ENCODE measurements around the gene CLASP1. TPM values are rescaled to one million over a fixed set of nuclear protein-coding genes. Genes with fewer than 3 reads are reported as not detected.
"Not testable (repeated sequence)": the region's sequence is repeated elsewhere in the genome, so short reads cannot be mapped to it uniquely, and the experiment has no call there.

Gene CLASP1
- total RNA-seq, 1 donor = 46.0 TPM

GRCh38 chr2:121478996-121479745, 170.1 kb downstream of the CLASP1 start:
- Histone ChIP-seq H3K79me2 (ENCODE audit: insufficient read depth, low read length) (peaks cover 32% of the 10 kb centered on the region), H3K9me3 (ENCODE audit: low read depth, low read length) (no peaks in the 10 kb centered on the region), H3K27ac (ENCODE audit: low read depth, low read length) (peak overlapping the region; percentile 54), H4K20me1 (ENCODE audit: insufficient read depth, low read length) (no peaks in the 10 kb centered on the region), H3K4me1 (ENCODE audit: insufficient read depth, low read length) (peaks cover 47% of the 10 kb centered on the region), H3K36me3 (ENCODE audit: insufficient read depth, low read length) (no peaks in the 10 kb centered on the region), H3K4me3 (ENCODE audit: insufficient read depth, low read length) (no peak overlapping the region), H3K27me3 (ENCODE audit: insufficient read depth, low read length) (no peaks in the 10 kb centered on the region), H3K4me2 (ENCODE audit: insufficient read depth, low read length) (peak overlapping the region; percentile 51), H2AFZ (ENCODE audit: low read length) (no peak overlapping the region)
- DNase-seq (ENCODE audit: insufficient read length, low spot score, missing footprints) = peak; percentile 39
- TF ChIP-seq CTCF (IDR thresholded peaks at IDR 0.05; ENCODE audit: extremely low read depth, low read depth, low read length) = no peak

- H3K4me2 ChIP-seq (ENCODE audit: insufficient read depth, low read length); H3K36me3 ChIP-seq (ENCODE audit: insufficient read depth, low read length); H3K27ac ChIP-seq (ENCODE audit: low read depth, low read length); H3K27me3 ChIP-seq (ENCODE audit: insufficient read depth, low read length); H3K9me3 ChIP-seq (ENCODE audit: low read depth, low read length); DNase-seq (ENCODE audit: insufficient read length, low spot score, missing footprints); H2AFZ ChIP-seq (ENCODE audit: low read length); H4K20me1 ChIP-seq (ENCODE audit: insufficient read depth, low read length); H3K4me3 ChIP-seq (ENCODE audit: insufficient read depth, low read length): not testable (repeated sequence)
- Histone ChIP-seq H3K4me1 (ENCODE audit: insufficient read depth, low read length) (peaks cover 48% of the 10 kb centered on the region), H3K79me2 (ENCODE audit: insufficient read depth, low read length) (peaks cover 34% of the 10 kb centered on the region)
These were observed 170.8 kb downstream of the CLASP1 start for GRCh38 chr2:121478358-121478995.

GRCh38 chr2:121476684-121477083, 172.6 kb downstream of the CLASP1 start:
- H4K20me1 ChIP-seq (ENCODE audit: insufficient read depth, low read length) = no peaks in the 10 kb centered on the region
- H3K27me3 ChIP-seq (ENCODE audit: insufficient read depth, low read length) = no peaks in the 10 kb centered on the region
- no peak overlapping the region for H3K4me2 ChIP-seq (ENCODE audit: insufficient read depth, low read length)
- H3K4me1 ChIP-seq (ENCODE audit: insufficient read depth, low read length) = peaks cover 52% of the 10 kb centered on the region
- no peak overlapping the region for H3K27ac ChIP-seq (ENCODE audit: low read depth, low read length)
- H3K9me3 ChIP-seq (ENCODE audit: low read depth, low read length) = no peaks in the 10 kb centered on the region
- DNase-seq (ENCODE audit: insufficient read length, low spot score, missing footprints) = no peak
- no peak overlapping the region for H2AFZ ChIP-seq (ENCODE audit: low read length)
- peaks cover 28% of the 10 kb centered on the region for H3K79me2 ChIP-seq (ENCODE audit: insufficient read depth, low read length)
- H3K36me3 ChIP-seq (ENCODE audit: insufficient read depth, low read length) = no peaks in the 10 kb centered on the region
- H3K4me3 ChIP-seq (ENCODE audit: insufficient read depth, low read length) = no peak overlapping the region
- TF ChIP-seq CTCF (IDR thresholded peaks at IDR 0.05; ENCODE audit: extremely low read depth, low read depth, low read length) = no peak

- Histone ChIP-seq H3K36me3 (ENCODE audit: insufficient read depth, low read length) (no peaks in the 10 kb centered on the region), H3K27ac (ENCODE audit: low read depth, low read length) (peak overlapping the region; percentile 19), H3K4me3 (ENCODE audit: insufficient read depth, low read length) (no peak overlapping the region), H3K4me1 (ENCODE audit: insufficient read depth, low read length) (peaks cover 50% of the 10 kb centered on the region), H4K20me1 (ENCODE audit: insufficient read depth, low read length) (no peaks in the 10 kb centered on the region), H3K27me3 (ENCODE audit: insufficient read depth, low read length) (no peaks in the 10 kb centered on the region), H3K9me3 (ENCODE audit: low read depth, low read length) (no peaks in the 10 kb centered on the region), H3K4me2 (ENCODE audit: insufficient read depth, low read length) (no peak overlapping the region), H2AFZ (ENCODE audit: low read length) (no peak overlapping the region), H3K79me2 (ENCODE audit: insufficient read depth, low read length) (peaks cover 26% of the 10 kb centered on the region)
- no peak for DNase-seq (ENCODE audit: insufficient read length, low spot score, missing footprints)
- TF ChIP-seq CTCF (IDR thresholded peaks at IDR 0.05; ENCODE audit: extremely low read depth, low read depth, low read length) = no peak
These were observed 173.3 kb downstream of the CLASP1 start for GRCh38 chr2:121475811-121476571.

All from osteoblast (primary cell).